Raji (cell line): Measurements from ENCODE around the gene CNOT6.

Experiments
- POLR2A ChIP-seq: IDR thresholded peaks from 2 replicates; pipeline ENCODE4 v1.6.1; 2011; ENCODE audit warnings: low read depth, low read length, control low read depth; ENCODE audit not compliant: insufficient read depth

CNOT6 gene

GRCh38 chr5:180594311-180595045 lies 100.3 kb downstream of the CNOT6 start:
- no peak for TF ChIP-seq POLR2A

GRCh38 chr5:180595046-180595379 lies 100.8 kb downstream of the CNOT6 start:
- no peak for TF ChIP-seq POLR2A

GRCh38 chr5:180595381-180596114 lies 101.4 kb downstream of the CNOT6 start:
- TF ChIP-seq POLR2A: no peak

GRCh38 chr5:180596115-180596667 lies 102.0 kb downstream of the CNOT6 start:
- no peak for TF ChIP-seq POLR2A

- no peak for TF ChIP-seq POLR2A
These were observed 102.6 kb downstream of the CNOT6 start for GRCh38 chr5:180596668-180597231.

- no peak for TF ChIP-seq POLR2A
These were observed 104.1 kb downstream of the CNOT6 start for GRCh38 chr5:180598316-180598701.

- no peak for TF ChIP-seq POLR2A
These were observed 104.8 kb downstream of the CNOT6 start for GRCh38 chr5:180598797-180599589.

- no peak for TF ChIP-seq POLR2A
These were observed 105.4 kb downstream of the CNOT6 start for GRCh38 chr5:180599590-180599914.

GRCh38 chr5:180599981-180600553 lies 105.9 kb downstream of the CNOT6 start:
- TF ChIP-seq POLR2A: no peak

- no peak for TF ChIP-seq POLR2A
These were observed 106.4 kb downstream of the CNOT6 start for GRCh38 chr5:180600554-180601041.

- no peak for TF ChIP-seq POLR2A
These were observed 107.7 kb downstream of the CNOT6 start for GRCh38 chr5:180601591-180602480.

GRCh38 chr5:180602481-180603075 lies 108.4 kb downstream of the CNOT6 start:
- TF ChIP-seq POLR2A: no peak

GRCh38 chr5:180603076-180603594 lies 109.0 kb downstream of the CNOT6 start:
- TF ChIP-seq POLR2A: no peak
